ENCODE data around the gene IQCF2. TPM values are rescaled to one million over a fixed set of nuclear protein-coding genes. Genes with fewer than 3 reads are reported as not detected.

The IQCF2 gene
- total and polyA plus RNA-seq, 2 donors (not counting 1 experiment from before 2014, with no cell fraction given), result not detected

- Histone ChIP-seq H3K79me2 (ENCODE audit: control insufficient read depth, insufficient read depth, low read length) (no peaks in the 10 kb centered on the region), H3K4me1 (ENCODE audit: control insufficient read depth in 2 of 2, insufficient read depth in 2 of 2, low read length in 2 of 2) (no peaks in the 10 kb centered on the region), H3K27me3 (replicated peaks in 1 of 4; ENCODE audit: control extremely low read depth in 1 of 4, control insufficient read depth in 3 of 4, insufficient read depth in 4 of 4, low read length in 3 of 4) (peaks cover 0 to 7% (median 5%) of the 10 kb centered on the region in 4 experiments), H3K9ac (ENCODE audit: low read length) (no peak overlapping the region), H3K9me3 (ENCODE audit: control extremely low read depth in 1 of 3, control insufficient read depth in 2 of 3, insufficient read depth in 1 of 3, low read length in 2 of 3) (peaks cover 0 to 1% (median 0%) of the 10 kb centered on the region in 3 donors), H3K27ac (ENCODE audit: low read length in 2 of 2) (no peak overlapping the region), H3K36me3 (replicated peaks in 1 of 2; ENCODE audit: control extremely low read depth in 1 of 2, control insufficient read depth in 1 of 2, extremely low read depth in 1 of 2, insufficient read depth in 2 of 2, low read length in 1 of 2) (no peaks in the 10 kb centered on the region), H3K4me2 (replicated peaks; ENCODE audit: low read depth, low read length, poor library complexity, severe bottlenecking) (no peak overlapping the region), H4K20me1 (ENCODE audit: control insufficient read depth, insufficient read depth, low read length, poor library complexity, severe bottlenecking) (no peaks in the 10 kb centered on the region), H2AFZ (ENCODE audit: insufficient read depth, low read depth, low read length, poor library complexity, severe bottlenecking) (no peak overlapping the region), H3K4me3 (ENCODE audit: control extremely low read depth in 1 of 5, extremely low read depth in 1 of 5, insufficient read depth in 1 of 5, low read depth in 2 of 5, low read length in 4 of 5) (no peak overlapping the region)
- H3K27ac Mint-ChIP-seq, result no peak overlapping the region
- no peaks in the 10 kb centered on the region for H3K9me3 Mint-ChIP-seq (ENCODE audit: insufficient read depth)
- H3K4me1 Mint-ChIP-seq, result no peaks in the 10 kb centered on the region
- ATAC-seq (ENCODE audit: low read depth), result no peak
- no peak overlapping the region for H3K4me3 Mint-ChIP-seq
- 89% methylated on average over 9 of the region's 12 CpGs for WGBS (ENCODE audit: insufficient coverage)
- CTCF ChIA-PET, result no interaction called here
- intact Hi-C loops (cut with micrococcal nuclease), result no loop called here
- POLR2A ChIA-PET, result no interaction called here
- TF ChIP-seq CTCF (IDR thresholded peaks at IDR 0.05) (no peak), EZH2 (IDR thresholded peaks at IDR 0.05; ENCODE audit: borderline replicate concordance, insufficient read depth, low read depth, low read length, poor library complexity, severe bottlenecking) (no peak)
- DNase-seq, result no peak
- peaks cover 39% of the 10 kb centered on the region for H3K27me3 Mint-ChIP-seq
Observed at GRCh38 chr3:51888463-51889105, 27.2 kb downstream of the IQCF2 start.

GRCh38 chr3:51891242-51892039 is 30.0 kb downstream of the IQCF2 start:
- no peak overlapping the region for H3K9ac ChIP-seq (ENCODE audit: low read length)
- H3K79me2 ChIP-seq (ENCODE audit: control insufficient read depth, insufficient read depth, low read length), result no peaks in the 10 kb centered on the region
- TF ChIP-seq CTCF (IDR thresholded peaks at IDR 0.05) (no peak), EZH2 (IDR thresholded peaks at IDR 0.05; ENCODE audit: borderline replicate concordance, insufficient read depth, low read depth, low read length, poor library complexity, severe bottlenecking) (no peak)
- ChIA-PET POLR2A (no interaction called here), CTCF (no interaction called here)
- H3K27me3 Mint-ChIP-seq, result peaks cover 43% of the 10 kb centered on the region
- intact Hi-C loops (cut with micrococcal nuclease), result no loop called here
- H3K27ac Mint-ChIP-seq, result no peak overlapping the region
- peaks cover 0 to 7% (median 6%) of the 10 kb centered on the region in 4 experiments for H3K27me3 ChIP-seq (replicated peaks in 1 of 4; ENCODE audit: control extremely low read depth in 1 of 4, control insufficient read depth in 3 of 4, insufficient read depth in 4 of 4, low read length in 3 of 4)
- no peak overlapping the region for H3K4me3 Mint-ChIP-seq
- no peak overlapping the region for H3K27ac ChIP-seq (ENCODE audit: low read length in 2 of 2)
- H2AFZ ChIP-seq (ENCODE audit: insufficient read depth, low read depth, low read length, poor library complexity, severe bottlenecking), result no peak overlapping the region
- peaks cover 0 to 1% (median 0%) of the 10 kb centered on the region in 3 donors for H3K9me3 ChIP-seq (ENCODE audit: control extremely low read depth in 1 of 3, control insufficient read depth in 2 of 3, insufficient read depth in 1 of 3, low read length in 2 of 3)
- H3K4me1 Mint-ChIP-seq, result no peaks in the 10 kb centered on the region
- no peaks in the 10 kb centered on the region for H3K9me3 Mint-ChIP-seq (ENCODE audit: insufficient read depth)
- no peaks in the 10 kb centered on the region for H3K4me1 ChIP-seq (ENCODE audit: control insufficient read depth in 2 of 2, insufficient read depth in 2 of 2, low read length in 2 of 2)
- no peaks in the 10 kb centered on the region for H4K20me1 ChIP-seq (ENCODE audit: control insufficient read depth, insufficient read depth, low read length, poor library complexity, severe bottlenecking)
- whole genome bisulfite sequencing (ENCODE audit: insufficient coverage), result 85% methylated on average over 5 of the region's 7 CpGs
- H3K36me3 ChIP-seq (replicated peaks in 1 of 2; ENCODE audit: control extremely low read depth in 1 of 2, control insufficient read depth in 1 of 2, extremely low read depth in 1 of 2, insufficient read depth in 2 of 2, low read length in 1 of 2), result no peaks in the 10 kb centered on the region
- DNase-seq, result no peak
- ATAC-seq (ENCODE audit: low read depth), result no peak
- H3K4me2 ChIP-seq (replicated peaks; ENCODE audit: low read depth, low read length, poor library complexity, severe bottlenecking), result no peak overlapping the region
- no peak overlapping the region for H3K4me3 ChIP-seq (ENCODE audit: control extremely low read depth in 1 of 5, extremely low read depth in 1 of 5, insufficient read depth in 1 of 5, low read depth in 2 of 5, low read length in 4 of 5)
